Body of pancreas (tissue), 4 donors: ENCODE results near the gene ACKR3.

Experiments
- POLR2A ChIP-seq, 3 donors: fragments of 450-650 bp; IDR thresholded peaks; one replicate each; pipeline ENCODE4 v1.6.1; 2016; ENCODE audit warnings: antibody characterized with exemption in 3 of 3, mild to moderate bottlenecking in 2 of 3
- TF ChIP-seq, protein P1 (sequence below), 7 experiments: fragments of 450-650 bp in 4 of 7; fragments of 200-600 bp in 3 of 7; sonication (generic) in 3 of 7; IDR thresholded peaks; one replicate each; pipeline ENCODE4 v1.5.1; 2016 to 2019; ENCODE audit warnings: antibody characterized with exemption in 7 of 7

DNA sequence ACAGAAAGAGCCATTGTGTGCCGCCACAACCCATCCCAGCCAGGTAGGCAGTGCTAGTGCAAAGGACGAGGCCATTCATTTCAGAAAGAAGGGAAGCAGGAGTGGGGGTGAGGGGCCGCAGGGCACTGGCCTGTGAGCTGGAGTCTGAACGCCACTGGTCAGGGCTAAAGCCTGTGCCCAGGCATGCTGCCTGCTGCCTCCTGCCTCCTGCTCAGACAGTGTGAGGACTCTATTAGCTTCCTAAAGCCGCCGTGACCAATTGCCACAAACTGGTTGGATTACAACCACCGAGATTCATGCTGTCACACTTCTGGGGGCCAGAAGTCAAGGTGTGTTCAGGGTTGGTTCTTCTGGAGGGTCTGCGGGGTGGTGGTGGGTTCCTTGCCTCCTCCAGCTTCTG, 21.2 kb downstream of the ACKR3 start:
- TF ChIP-seq, protein P1, sequence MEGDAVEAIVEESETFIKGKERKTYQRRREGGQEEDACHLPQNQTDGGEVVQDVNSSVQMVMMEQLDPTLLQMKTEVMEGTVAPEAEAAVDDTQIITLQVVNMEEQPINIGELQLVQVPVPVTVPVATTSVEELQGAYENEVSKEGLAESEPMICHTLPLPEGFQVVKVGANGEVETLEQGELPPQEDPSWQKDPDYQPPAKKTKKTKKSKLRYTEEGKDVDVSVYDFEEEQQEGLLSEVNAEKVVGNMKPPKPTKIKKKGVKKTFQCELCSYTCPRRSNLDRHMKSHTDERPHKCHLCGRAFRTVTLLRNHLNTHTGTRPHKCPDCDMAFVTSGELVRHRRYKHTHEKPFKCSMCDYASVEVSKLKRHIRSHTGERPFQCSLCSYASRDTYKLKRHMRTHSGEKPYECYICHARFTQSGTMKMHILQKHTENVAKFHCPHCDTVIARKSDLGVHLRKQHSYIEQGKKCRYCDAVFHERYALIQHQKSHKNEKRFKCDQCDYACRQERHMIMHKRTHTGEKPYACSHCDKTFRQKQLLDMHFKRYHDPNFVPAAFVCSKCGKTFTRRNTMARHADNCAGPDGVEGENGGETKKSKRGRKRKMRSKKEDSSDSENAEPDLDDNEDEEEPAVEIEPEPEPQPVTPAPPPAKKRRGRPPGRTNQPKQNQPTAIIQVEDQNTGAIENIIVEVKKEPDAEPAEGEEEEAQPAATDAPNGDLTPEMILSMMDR (IDR thresholded peaks at IDR 0.05): no peak
- no peak for TF ChIP-seq POLR2A (IDR thresholded peaks at IDR 0.05)
